ENCODE measurements around the gene SLC39A2.

SLC39A2 gene

GRCh38 chr14:21018781-21019180, 19.7 kb downstream of the SLC39A2 start:
- H3K9ac ChIP-seq (ENCODE audit: low read length) = no peak overlapping the region
- no peaks in the 10 kb centered on the region for H3K36me3 ChIP-seq (ENCODE audit: control insufficient read depth, insufficient read depth, low read length, severe bottlenecking)
- peaks cover 3% of the 10 kb centered on the region for H3K4me1 ChIP-seq (ENCODE audit: control insufficient read depth, insufficient read depth, low read length)
- H3K9me3 ChIP-seq (ENCODE audit: control insufficient read depth, low read length) = no peaks in the 10 kb centered on the region
- H3K27me3 ChIP-seq (replicated peaks; ENCODE audit: control insufficient read depth, insufficient read depth, low read length) = peaks cover 23% of the 10 kb centered on the region
- no peak for DNase-seq (ENCODE audit: low read depth)
- H3K4me3 ChIP-seq (ENCODE audit: low read length) = no peak overlapping the region

GRCh38 chr14:21019366-21019765, 20.3 kb downstream of the SLC39A2 start:
- no peaks in the 10 kb centered on the region for H3K9me3 ChIP-seq (ENCODE audit: control insufficient read depth, low read length)
- no peak for DNase-seq (ENCODE audit: low read depth)
- no peak overlapping the region for H3K9ac ChIP-seq (ENCODE audit: low read length)
- no peak overlapping the region for H3K4me3 ChIP-seq (ENCODE audit: low read length)
- peaks cover 28% of the 10 kb centered on the region for H3K27me3 ChIP-seq (replicated peaks; ENCODE audit: control insufficient read depth, insufficient read depth, low read length)
- H3K36me3 ChIP-seq (ENCODE audit: control insufficient read depth, insufficient read depth, low read length, severe bottlenecking) = no peaks in the 10 kb centered on the region
- peaks cover 3% of the 10 kb centered on the region for H3K4me1 ChIP-seq (ENCODE audit: control insufficient read depth, insufficient read depth, low read length)

GRCh38 chr14:21020977-21021545, 22.0 kb downstream of the SLC39A2 start:
- Histone ChIP-seq H3K9ac (ENCODE audit: low read length) (no peak overlapping the region), H3K4me1 (ENCODE audit: control insufficient read depth, insufficient read depth, low read length) (peaks cover 5% of the 10 kb centered on the region), H3K27me3 (replicated peaks; ENCODE audit: control insufficient read depth, insufficient read depth, low read length) (peaks cover 33% of the 10 kb centered on the region), H3K36me3 (ENCODE audit: control insufficient read depth, insufficient read depth, low read length, severe bottlenecking) (no peaks in the 10 kb centered on the region), H3K4me3 (ENCODE audit: low read length) (no peak overlapping the region), H3K9me3 (ENCODE audit: control insufficient read depth, low read length) (no peaks in the 10 kb centered on the region)
- no peak for DNase-seq (ENCODE audit: low read depth)

- peaks cover 36% of the 10 kb centered on the region for H3K27me3 ChIP-seq (replicated peaks; ENCODE audit: control insufficient read depth, insufficient read depth, low read length)
- no peak overlapping the region for H3K4me3 ChIP-seq (ENCODE audit: low read length)
- H3K36me3 ChIP-seq (ENCODE audit: control insufficient read depth, insufficient read depth, low read length, severe bottlenecking) = no peaks in the 10 kb centered on the region
- no peaks in the 10 kb centered on the region for H3K9me3 ChIP-seq (ENCODE audit: control insufficient read depth, low read length)
- H3K4me1 ChIP-seq (ENCODE audit: control insufficient read depth, insufficient read depth, low read length) = peaks cover 5% of the 10 kb centered on the region
- no peak for DNase-seq (ENCODE audit: low read depth)
- no peak overlapping the region for H3K9ac ChIP-seq (ENCODE audit: low read length)
Observed at GRCh38 chr14:21022686-21023085, 23.6 kb downstream of the SLC39A2 start.

- peaks cover 5% of the 10 kb centered on the region for H3K4me1 ChIP-seq (ENCODE audit: control insufficient read depth, insufficient read depth, low read length)
- H3K9me3 ChIP-seq (ENCODE audit: control insufficient read depth, low read length) = no peaks in the 10 kb centered on the region
- DNase-seq (ENCODE audit: low read depth) = no peak
- H3K27me3 ChIP-seq (replicated peaks; ENCODE audit: control insufficient read depth, insufficient read depth, low read length) = peaks cover 36% of the 10 kb centered on the region
- no peaks in the 10 kb centered on the region for H3K36me3 ChIP-seq (ENCODE audit: control insufficient read depth, insufficient read depth, low read length, severe bottlenecking)
- no peak overlapping the region for H3K4me3 ChIP-seq (ENCODE audit: low read length)
- H3K9ac ChIP-seq (ENCODE audit: low read length) = no peak overlapping the region
Observed at GRCh38 chr14:21023174-21023573, 24.1 kb downstream of the SLC39A2 start.

GRCh38 chr14:21023817-21024584, 24.9 kb downstream of the SLC39A2 start:
- peaks cover 36% of the 10 kb centered on the region for H3K27me3 ChIP-seq (replicated peaks; ENCODE audit: control insufficient read depth, insufficient read depth, low read length)
- H3K4me1 ChIP-seq (ENCODE audit: control insufficient read depth, insufficient read depth, low read length) = peaks cover 5% of the 10 kb centered on the region
- no peak overlapping the region for H3K9ac ChIP-seq (ENCODE audit: low read length)
- DNase-seq (ENCODE audit: low read depth) = no peak
- H3K9me3 ChIP-seq (ENCODE audit: control insufficient read depth, low read length) = no peaks in the 10 kb centered on the region
- peak overlapping the region; percentile 74 for H3K4me3 ChIP-seq (ENCODE audit: low read length)
- H3K36me3 ChIP-seq (ENCODE audit: control insufficient read depth, insufficient read depth, low read length, severe bottlenecking) = no peaks in the 10 kb centered on the region

- no peaks in the 10 kb centered on the region for H3K9me3 ChIP-seq (ENCODE audit: control insufficient read depth, low read length)
- H3K36me3 ChIP-seq (ENCODE audit: control insufficient read depth, insufficient read depth, low read length, severe bottlenecking) = no peaks in the 10 kb centered on the region
- H3K27me3 ChIP-seq (replicated peaks; ENCODE audit: control insufficient read depth, insufficient read depth, low read length) = peaks cover 37% of the 10 kb centered on the region
- peak within 1 kb of the TSS; percentile 74 for H3K4me3 ChIP-seq (ENCODE audit: low read length)
- H3K9ac ChIP-seq (ENCODE audit: low read length) = peak within 1 kb of the TSS; percentile 57
- peak; percentile 62 for DNase-seq (ENCODE audit: low read depth)
- H3K4me1 ChIP-seq (ENCODE audit: control insufficient read depth, insufficient read depth, low read length) = peaks cover 3% of the 10 kb centered on the region
Observed at GRCh38 chr14:21024585-21025370, 25.7 kb downstream of the SLC39A2 start, which contains the start of gene NDRG2. TSS of gene NDRG2 (minus strand) at chr14:21025061. CDS start at chr14:21023315, 1,746 bp downstream.

GRCh38 chr14:21025371-21026273, 26.5 kb downstream of the SLC39A2 start:
- H3K4me1 ChIP-seq (ENCODE audit: control insufficient read depth, insufficient read depth, low read length) = peaks cover 3% of the 10 kb centered on the region
- H3K27me3 ChIP-seq (replicated peaks; ENCODE audit: control insufficient read depth, insufficient read depth, low read length) = peaks cover 39% of the 10 kb centered on the region
- no peaks in the 10 kb centered on the region for H3K36me3 ChIP-seq (ENCODE audit: control insufficient read depth, insufficient read depth, low read length, severe bottlenecking)
- peak overlapping the region; percentile 70 for H3K4me3 ChIP-seq (ENCODE audit: low read length)
- peak; percentile 30 for DNase-seq (ENCODE audit: low read depth)
- H3K9ac ChIP-seq (ENCODE audit: low read length) = peak overlapping the region; percentile 57
- no peaks in the 10 kb centered on the region for H3K9me3 ChIP-seq (ENCODE audit: control insufficient read depth, low read length)

- DNase-seq (ENCODE audit: low read depth) = no peak
- H3K9me3 ChIP-seq (ENCODE audit: control insufficient read depth, low read length) = no peaks in the 10 kb centered on the region
- H3K27me3 ChIP-seq (replicated peaks; ENCODE audit: control insufficient read depth, insufficient read depth, low read length) = peaks cover 39% of the 10 kb centered on the region
- H3K36me3 ChIP-seq (ENCODE audit: control insufficient read depth, insufficient read depth, low read length, severe bottlenecking) = no peaks in the 10 kb centered on the region
- H3K4me3 ChIP-seq (ENCODE audit: low read length) = no peak overlapping the region
- no peak overlapping the region for H3K9ac ChIP-seq (ENCODE audit: low read length)
- peaks cover 3% of the 10 kb centered on the region for H3K4me1 ChIP-seq (ENCODE audit: control insufficient read depth, insufficient read depth, low read length)
Observed at GRCh38 chr14:21026274-21026987, 27.3 kb downstream of the SLC39A2 start.

GRCh38 chr14:21026988-21027315, 27.9 kb downstream of the SLC39A2 start:
- H3K27me3 ChIP-seq (replicated peaks; ENCODE audit: control insufficient read depth, insufficient read depth, low read length) = peaks cover 38% of the 10 kb centered on the region

More at GRCh38 chr14:21026988-21027315, 27.9 kb downstream of the SLC39A2 start:
- Histone ChIP-seq H3K4me1 (ENCODE audit: control insufficient read depth, insufficient read depth, low read length) (peaks cover 3% of the 10 kb centered on the region), H3K4me3 (ENCODE audit: low read length) (no peak overlapping the region), H3K9me3 (ENCODE audit: control insufficient read depth, low read length) (no peaks in the 10 kb centered on the region), H3K9ac (ENCODE audit: low read length) (no peak overlapping the region), H3K36me3 (ENCODE audit: control insufficient read depth, insufficient read depth, low read length, severe bottlenecking) (no peaks in the 10 kb centered on the region)
- no peak for DNase-seq (ENCODE audit: low read depth)

Measured in adipocyte (in vitro differentiated cells).